ENCODE data around the gene SHLD3.
"Not testable (repeated sequence)": the region's sequence is repeated elsewhere in the genome, so short reads cannot be mapped to it uniquely, and the experiment has no call there.

The SHLD3 gene, protein sequence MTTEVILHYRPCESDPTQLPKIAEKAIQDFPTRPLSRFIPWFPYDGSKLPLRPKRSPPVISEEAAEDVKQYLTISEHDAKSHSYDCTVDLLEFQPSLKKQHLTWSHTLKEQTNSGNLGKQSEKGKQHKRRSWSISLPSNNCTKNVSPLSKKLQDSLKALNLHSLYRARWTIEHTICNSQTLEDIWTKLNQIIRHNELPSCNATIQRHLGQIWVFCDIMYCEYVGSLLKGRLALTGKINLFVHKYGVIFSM

DNA sequence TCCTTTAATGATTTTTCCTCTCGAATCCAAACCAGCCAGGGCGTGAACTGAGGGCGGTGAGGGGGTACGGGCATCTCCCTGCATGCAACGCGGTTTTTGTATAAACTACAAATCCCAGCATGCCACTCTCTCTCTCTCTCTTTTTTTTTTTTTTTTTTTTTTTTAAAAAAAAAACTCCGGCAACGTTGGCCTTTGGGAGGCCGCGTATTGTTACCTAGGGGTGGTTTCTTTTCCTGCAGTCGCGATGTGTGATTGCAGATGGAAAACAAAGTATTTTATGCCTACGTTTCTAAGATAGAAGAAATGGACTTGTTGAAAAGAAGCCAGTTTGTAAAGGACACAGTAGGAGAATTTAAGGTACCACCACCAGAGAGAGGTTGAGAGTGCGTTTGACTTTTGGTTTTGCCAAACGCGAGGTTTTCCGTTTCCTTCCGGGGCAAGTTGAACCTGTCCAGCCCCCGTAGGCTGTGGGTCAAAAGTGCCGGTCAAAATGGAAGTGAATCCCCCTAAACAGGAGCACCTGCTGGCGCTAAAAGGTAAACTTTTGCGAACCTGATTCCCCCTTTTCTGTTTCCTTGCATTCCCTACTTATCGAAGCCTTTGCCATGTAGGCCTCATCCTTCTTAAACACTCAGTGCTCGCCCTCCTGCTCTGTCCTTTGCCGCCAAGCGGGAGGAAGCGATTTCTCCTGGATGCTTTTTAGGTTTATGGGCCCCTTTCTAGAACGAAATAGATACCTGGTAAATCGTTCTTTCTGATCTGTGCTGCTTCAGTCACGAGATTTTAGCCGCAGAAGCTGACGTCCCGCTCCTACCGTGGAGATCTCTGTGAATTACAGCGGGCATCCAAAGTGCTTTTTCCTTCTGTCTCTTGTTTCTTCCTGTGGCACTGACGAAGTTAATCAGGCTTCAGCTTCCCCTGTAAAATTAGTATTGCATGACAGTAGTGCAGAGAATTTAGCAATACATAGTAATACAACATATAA, at the start of gene SHLD3, which contains the start of gene TRAPPC13:
Gene SHLD3 (plus strand): TSS at position 457 of the 985 bp plus-strand sequence. CDS start 4,561 bp downstream, outside the sequence.
Gene TRAPPC13 (plus strand): TSS at position 457 of the 985 bp plus-strand sequence. CDS start 34 bp downstream, at position 491.
- peak; percentile 57 to 69 for DNase-seq (ENCODE audit: low read depth in 2 of 2)

DNA sequence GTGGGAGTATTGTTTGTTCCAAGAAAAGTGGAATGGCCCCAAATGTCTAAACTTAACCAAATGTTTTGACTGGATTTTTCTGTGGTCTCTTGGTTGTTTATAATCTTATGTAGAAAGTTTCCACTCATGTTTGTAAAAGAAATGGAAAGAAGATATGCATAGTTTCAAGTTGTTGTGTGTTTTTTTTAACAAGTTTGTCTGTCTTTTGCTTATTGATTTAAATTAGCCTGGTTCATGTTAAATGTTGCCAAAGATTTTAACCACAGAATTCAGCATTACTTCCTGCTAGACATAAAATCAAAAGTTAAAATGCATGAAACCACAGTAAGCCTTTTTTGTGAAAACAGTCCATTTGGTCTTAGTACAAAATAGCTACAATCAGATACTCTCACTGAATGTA, 47.7 kb upstream of the SHLD3 start:
- no peak for DNase-seq (ENCODE audit: low read depth in 2 of 2)

DNA sequence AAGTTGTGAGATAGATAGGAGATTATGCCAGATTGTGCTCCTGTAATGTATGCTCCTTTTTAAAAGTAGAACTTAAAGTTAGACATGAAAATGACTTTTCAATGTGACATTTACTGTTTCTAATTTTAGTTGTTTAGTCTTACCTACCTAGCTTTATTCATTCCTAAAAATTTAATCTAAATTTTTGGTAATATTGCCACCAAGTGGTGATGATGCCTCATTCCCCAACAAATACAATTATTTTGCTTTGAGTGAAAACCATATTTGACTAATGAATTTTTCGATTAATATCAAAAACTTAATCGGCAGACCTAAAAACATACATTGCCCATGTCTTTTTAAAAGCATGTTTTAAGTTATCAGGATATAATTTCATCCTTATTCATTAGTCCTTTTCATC, 36.1 kb upstream of the SHLD3 start:
- DNase-seq (ENCODE audit: low read depth in 2 of 2), result no peak

DNA sequence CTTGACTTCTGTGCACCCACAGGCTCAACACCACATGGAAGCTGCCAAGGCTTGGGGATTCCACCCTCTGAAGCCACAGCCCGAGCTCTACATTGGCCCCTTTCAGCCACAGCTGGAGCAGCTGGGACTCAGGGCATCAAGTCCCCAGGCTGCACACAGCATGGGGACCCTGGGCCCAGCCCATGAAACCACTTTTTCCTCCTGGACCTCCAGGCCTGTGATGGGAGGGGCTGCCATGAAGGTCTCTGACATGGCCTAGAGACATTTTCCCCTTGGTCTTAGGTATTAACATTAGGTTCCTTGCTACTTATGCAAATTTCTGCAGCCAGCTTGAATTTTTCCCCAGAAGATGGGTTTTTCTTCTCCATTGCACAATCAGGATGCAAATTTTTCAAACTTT, 23.1 kb upstream of the SHLD3 start:
- DNase-seq (ENCODE audit: low read depth in 2 of 2), result not testable (repeated sequence)

DNA sequence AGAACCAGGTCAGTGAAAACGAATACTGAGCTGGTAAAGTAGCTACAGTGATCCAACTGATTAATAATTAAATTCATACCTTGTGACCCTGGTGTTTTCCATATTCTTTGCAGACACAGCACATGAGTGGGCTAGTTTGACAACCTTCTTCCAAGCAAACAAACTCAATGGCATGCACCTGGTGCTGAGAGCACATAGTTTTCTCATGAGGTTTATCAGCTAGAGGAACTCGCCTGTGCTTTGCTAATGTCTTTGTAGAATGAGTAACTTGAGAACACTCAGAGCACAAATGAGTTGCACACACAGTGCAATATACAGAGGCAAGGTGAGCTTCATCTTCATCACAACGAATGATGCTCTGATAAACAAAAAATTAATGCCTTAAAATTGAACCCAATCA, 13.3 kb upstream of the SHLD3 start:
- DNase-seq (ENCODE audit: low read depth in 2 of 2), result no peak

DNA sequence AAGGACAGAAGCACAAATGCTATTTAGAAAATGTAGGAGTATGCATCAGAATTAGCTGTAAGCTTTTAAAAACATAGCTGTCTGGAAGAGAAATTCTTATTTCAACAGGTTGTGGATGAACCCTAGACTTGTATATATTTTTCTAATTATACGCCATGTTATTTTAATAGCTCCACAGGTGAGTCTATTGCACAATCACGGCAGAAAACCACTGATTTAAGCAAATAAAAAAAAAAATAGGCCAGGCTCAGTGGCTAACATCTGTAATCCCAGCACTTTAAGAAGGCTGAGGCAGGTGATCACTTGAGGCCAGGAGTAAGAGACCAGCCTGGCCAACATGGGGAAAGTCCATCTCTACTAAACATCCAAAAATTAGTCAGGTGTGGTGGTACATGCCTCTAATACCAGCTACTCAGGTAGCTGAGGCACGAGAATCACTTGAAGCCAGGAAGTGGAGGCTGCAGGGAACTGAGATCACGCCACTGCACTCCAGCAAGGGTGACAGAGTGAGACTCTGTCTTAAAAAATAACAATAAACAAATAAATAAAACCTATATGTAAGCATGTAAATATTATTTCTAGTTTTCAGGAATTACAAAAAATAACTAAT, 12.4 kb upstream of the SHLD3 start:
- no peak for DNase-seq (ENCODE audit: low read depth in 2 of 2)

DNA sequence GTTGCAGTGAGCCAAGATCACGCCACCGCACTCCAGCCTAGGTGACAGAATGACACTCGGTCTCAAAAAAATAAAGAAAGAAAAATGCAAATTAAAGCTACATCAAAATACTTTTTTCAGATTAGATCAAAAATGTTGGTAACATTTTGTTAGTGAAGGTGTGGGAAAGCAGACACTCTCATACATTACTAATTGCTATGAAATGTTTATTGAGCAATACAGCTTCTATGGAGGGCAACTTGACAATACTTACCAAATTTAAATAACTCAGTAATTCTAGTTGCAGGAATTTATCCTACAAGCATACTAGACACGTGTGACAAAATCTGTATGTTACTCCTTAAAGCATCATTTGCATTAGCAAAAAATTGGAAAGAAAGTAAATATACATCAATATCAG, 4.8 kb upstream of the SHLD3 start:
- no peak for DNase-seq (ENCODE audit: low read depth in 2 of 2)

DNA sequence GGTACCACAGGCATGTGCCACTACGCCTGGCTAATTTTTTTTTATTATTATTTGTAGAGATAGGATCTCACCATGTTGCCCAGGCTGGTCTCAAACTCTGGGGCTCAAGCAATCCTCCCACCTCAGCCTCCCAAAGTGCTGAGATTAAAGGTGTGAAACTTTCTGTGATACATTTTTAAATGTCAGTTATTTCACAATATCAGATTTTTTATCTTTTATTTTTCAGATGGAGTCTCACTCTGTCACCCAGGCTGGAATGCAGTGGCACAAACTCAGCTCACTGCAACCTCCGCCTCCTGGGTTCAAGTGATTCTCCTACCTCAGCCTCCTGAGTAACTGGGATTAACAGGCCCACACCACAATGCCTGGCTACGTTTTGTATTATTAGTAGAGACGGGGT, 2.9 kb upstream of the SHLD3 start:
- not testable (repeated sequence) for DNase-seq (ENCODE audit: low read depth in 2 of 2)

DNA sequence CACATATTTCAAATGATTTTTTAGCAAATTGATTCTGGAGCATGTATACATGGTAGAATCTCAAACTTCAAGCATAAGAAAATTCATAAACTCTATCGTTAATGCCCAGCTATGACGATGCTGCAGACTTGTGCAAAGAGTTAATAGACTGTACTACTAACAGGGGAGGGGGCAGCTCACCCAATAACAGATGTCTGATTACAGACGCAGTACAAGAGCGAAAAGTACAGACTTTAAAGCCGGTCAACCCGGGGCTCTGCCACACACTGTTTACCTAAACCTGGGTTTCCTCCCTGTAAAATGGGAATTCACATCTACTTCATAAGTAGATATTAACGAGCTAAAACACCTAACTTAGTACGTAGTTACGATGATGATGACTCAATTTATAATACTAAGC, 1.3 kb upstream of the SHLD3 start:
- DNase-seq (ENCODE audit: low read depth in 2 of 2), result no peak

DNA sequence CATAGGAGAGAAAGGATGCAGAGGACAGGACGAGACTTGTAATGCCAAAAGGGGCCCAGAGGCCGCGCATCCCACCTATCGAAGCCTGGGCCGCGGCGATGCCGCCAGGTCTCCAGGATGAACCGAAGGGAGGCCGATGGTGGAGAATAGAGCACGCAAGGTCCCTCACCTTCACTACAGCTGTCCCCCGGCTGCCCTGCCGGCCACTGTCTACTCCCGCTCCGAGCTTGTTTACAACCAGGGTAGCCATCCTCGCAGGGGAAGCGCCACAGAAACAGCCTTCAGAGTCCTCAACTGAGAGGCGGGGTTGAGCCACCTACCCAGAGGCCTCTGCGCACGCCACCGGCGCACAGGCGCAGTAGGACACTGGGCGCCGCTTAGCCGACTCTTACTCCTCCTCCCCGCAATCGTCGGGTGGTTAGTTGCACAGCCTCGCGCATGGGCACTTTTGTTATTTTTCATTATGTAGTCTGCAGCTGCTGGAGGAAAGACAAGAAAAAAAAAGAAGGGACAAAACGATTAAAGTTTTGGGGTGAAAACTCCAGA, 729 bp upstream of the SHLD3 start, which contains the start of gene TRIM23:
Gene TRIM23 (minus strand): TSS at position 309 of the 546 bp plus-strand sequence. CDS start 59 bp downstream, at position 250.
- DNase-seq (ENCODE audit: low read depth in 2 of 2), result peak; percentile 78 to 80

DNA sequence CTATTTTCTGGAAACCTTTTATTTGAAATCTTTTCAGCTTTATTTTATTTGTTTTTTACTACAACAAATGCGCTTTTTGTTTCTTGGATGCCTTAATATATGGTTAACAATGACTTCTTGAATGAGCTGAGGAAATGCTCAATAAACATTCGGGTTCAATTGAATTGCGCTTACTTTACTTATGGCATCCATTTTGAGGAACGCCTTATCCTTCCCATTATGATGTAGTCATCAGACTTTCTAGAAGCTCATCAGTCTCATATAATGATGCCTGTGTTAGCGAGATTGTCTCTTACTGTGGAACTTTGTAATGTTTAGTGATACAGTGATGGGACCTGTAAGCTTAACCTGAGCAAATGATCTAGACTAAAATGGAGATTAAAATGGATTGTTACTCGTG, 916 bp downstream of the SHLD3 start:
- no peak for DNase-seq (ENCODE audit: low read depth in 2 of 2)

DNA sequence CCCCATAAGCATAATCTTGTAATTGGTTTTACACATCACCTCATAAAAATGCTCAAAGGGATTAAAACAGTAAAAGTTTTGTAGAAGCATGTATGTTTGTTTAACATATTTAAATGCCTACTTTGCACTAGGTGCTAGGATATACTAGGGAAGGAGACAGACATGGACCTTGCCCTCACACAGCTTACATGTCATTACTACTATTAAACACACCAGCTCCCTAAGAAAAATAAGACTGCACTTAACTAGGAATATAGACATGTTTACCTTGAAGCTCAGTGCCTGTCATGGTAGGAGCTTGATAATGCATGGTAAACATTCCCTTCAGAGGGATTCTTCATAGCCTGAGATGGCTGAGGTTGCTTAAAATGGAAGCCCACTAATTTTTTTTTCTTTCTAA, 6.2 kb downstream of the SHLD3 start:
- DNase-seq (ENCODE audit: low read depth in 2 of 2), result no peak

DNA sequence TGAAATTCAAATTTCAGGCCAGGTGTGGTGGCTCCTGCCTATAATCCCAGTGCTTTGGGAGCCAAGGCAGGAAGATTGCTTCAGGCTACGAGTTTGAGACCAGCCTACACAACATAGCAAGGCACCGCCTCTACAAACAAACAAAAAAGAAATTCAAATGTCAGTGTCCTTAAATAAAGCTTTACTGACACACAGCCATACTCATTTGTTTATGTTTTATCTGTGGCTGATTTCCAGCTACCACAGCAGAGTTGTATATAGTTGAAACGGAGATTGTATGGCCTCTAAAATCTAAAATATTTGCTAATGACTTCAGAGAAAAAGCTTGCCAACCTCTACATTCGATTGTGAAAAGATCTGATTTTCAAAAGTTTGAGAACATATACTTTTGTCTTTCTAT, 15.4 kb downstream of the SHLD3 start:
- DNase-seq (ENCODE audit: low read depth in 2 of 2), result no peak

DNA sequence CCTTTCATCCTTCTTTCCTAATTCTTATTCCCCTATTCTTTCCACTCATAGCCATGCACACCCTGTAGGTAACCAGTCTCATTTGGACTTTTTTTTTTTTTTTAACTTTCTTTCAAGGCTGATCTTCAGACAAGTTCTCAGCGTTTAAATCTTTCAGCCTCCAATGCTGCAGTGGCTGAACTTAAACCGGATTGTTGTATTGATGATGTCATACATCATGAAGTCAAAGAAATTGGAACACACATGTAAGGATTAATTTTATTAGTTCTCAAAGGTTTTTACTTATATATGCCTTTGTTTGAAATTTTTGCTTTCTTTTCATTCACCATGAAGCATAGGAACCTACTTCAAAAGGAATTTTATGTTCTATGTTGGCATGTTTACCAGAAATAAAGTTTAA, 22.1 kb downstream of the SHLD3 start:
- no peak for DNase-seq (ENCODE audit: low read depth in 2 of 2)

DNA sequence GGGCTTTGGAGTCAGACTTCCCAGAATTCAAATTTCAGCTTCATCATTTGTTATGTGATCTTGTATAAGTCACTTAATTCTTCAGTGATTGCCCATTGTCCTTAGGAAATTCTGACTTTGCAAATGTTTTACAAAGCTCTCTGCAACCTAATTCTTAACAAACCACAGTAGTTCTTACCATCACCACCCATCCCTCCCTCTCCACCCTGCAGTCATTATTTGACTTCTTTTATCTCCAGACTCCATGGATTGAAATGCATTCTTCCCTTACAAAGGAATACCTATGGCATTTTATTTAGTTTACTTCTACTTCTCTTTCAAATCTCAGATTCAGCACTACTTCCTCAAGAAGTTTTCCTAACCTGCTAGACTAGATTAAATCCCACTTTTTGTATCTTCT, 23.1 kb downstream of the SHLD3 start:
- no peak for DNase-seq (ENCODE audit: low read depth in 2 of 2)

DNA sequence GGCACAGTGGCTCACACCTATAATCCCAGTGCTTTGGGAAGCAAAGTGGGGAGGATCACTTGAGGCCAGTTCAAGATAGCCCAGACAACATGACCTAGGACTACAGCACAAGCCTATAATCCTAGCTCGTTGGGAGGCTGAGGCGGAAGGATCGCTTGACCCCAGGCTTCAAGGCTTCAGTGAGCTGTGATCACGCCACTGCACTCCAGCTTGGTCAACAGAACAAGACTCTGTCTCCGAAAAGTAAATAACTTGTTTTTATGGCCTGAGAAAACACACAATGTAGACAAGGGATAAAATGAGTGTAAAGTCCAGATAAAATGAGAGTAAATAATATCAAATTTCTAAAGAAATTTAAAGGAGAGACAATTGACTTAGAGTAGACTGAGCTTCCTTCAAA, 26.3 kb downstream of the SHLD3 start:
- DNase-seq (ENCODE audit: low read depth in 2 of 2), result no peak

DNA sequence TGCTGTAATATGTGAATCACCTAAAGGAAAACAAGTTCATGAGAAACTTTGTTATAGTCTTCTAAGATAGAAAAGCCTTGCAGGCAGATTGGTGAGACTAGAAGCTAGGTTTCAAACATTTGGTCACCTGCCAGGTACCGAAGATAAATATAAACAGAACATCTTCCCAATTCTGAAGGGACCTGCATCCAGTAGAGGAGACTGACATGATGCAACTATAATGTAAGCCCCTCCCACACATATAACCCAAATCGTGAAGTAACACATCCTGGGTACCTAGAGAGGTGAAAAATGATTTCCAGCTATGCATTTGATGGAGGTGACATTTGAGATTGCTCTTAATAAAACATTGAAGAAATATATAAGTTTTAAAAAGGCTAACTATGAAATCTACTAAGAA, 29.9 kb downstream of the SHLD3 start:
- DNase-seq (ENCODE audit: low read depth in 2 of 2), result no peak

DNA sequence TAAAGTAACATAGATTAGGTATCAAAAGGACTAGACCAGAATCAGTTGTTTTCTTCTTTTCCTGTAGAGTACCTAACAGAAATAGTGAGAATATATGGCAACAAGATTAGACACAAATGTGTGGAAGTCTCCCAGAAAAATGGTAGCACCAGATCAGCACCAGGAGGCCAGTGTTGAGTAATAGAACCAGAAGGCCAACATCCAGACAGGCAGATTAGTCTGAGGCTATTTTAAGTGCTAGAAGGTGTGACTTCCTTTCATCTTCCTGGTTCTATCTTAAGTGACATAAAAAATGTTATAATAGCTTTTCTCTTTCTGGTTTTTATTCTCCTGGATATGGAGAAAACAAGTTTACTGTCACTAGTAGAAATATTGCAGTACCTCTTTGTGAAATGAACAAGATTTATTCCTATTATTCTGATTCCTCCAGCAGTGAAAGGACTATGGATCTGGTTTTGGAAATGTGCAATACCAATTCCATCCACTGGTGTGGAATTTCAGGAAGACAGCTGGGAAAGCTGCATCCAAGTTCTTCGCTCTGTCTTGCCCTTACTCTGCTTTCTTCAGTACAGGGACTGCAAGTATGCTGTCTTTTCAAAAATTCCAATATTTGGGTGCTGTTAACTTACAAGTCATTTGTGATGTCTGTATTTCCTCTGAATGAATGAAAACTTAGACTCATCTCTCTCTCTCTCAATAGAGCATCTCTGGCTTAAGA, 39.1 kb downstream of the SHLD3 start:
- no peak for DNase-seq (ENCODE audit: low read depth in 2 of 2)

DNA sequence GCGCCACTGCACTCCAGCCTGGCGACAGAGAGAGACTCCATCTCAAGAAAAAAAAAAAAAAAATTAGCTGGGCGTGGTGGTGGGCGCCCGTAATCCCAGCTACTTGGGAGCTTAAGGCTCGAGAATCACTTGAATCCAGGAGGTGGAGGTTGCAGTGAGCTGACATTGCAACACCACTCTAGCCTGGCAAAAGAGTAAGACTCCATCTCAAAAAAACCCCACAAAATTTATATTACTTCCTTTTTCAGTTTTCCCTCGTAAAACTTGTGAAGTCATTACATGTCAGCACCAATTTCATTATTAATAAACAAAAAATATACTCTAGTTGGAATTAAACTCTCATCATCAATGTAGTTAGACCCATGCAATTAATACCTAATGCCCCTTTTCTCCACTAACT, 43.9 kb downstream of the SHLD3 start:
- no peak for DNase-seq (ENCODE audit: low read depth in 2 of 2)

DNA sequence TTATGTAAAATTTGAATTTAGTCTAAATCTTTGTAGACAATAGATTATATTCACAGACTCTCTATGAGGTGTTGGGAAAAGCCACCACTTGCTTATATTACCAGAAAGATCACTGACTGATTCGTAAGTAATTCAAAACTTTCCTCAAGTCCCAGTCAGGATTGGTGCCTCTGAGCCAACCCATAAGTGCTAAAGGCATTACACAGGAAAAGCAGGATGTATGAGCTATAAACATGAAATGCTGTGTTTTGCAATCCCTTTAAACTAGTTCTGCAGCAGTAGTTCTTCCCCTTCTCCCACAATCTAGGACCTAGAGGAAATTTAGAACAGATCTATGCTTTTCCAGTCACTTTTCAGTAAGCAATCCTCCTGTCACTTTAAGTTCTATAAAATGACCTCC, 48.0 kb downstream of the SHLD3 start:
- no peak for DNase-seq (ENCODE audit: low read depth in 2 of 2)

DNA sequence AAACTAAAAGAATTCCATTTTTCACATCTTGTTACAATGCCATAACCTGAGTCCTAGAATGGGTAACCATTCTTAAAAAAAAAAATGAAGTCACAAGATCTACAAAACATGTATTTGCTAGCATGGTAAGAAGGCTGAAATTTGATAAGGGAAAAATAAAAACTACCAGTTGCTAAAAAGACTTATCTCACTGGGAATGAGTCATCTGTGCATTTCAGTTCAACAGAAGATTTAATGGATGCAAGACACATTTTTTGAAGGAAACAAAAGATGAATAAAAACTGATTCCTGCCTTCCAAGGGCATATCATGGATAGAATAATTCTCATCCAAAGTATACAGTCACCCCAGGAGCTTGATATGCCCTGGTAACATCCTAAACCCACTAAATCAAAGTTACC, 49.9 kb downstream of the SHLD3 start:
- DNase-seq (ENCODE audit: low read depth in 2 of 2), result no peak

Data from stimulated activated CD4-positive, alpha-beta T cell treated with anti-CD3 and anti-CD28 coated beads, Interleukin-1b, Interleukin-23, amount 100 ng/mL, for 4 hours (primary cell).